ENCODE data around the gene SETD7.

The SETD7 gene

GRCh38 chr4:139552517-139553307, 3.3 kb downstream of the SETD7 start:
- DNase-seq (ENCODE audit: low read depth in 1 of 2, low spot score in 1 of 2), result no peak

GRCh38 chr4:139550724-139551429, 5.1 kb downstream of the SETD7 start:
- DNase-seq (ENCODE audit: low read depth in 1 of 2, low spot score in 1 of 2), result no peak

- no peak for DNase-seq (ENCODE audit: low read depth in 1 of 2, low spot score in 1 of 2)
Observed at GRCh38 chr4:139547979-139548378, 8.0 kb downstream of the SETD7 start.

- no peak for DNase-seq (ENCODE audit: low read depth in 1 of 2, low spot score in 1 of 2)
Observed at GRCh38 chr4:139540632-139541031, 15.4 kb downstream of the SETD7 start.

GRCh38 chr4:139540161-139540560, 15.9 kb downstream of the SETD7 start:
- DNase-seq (ENCODE audit: low read depth in 1 of 2, low spot score in 1 of 2), result no peak

GRCh38 chr4:139537292-139537691, 18.7 kb downstream of the SETD7 start:
- DNase-seq (ENCODE audit: low read depth in 1 of 2, low spot score in 1 of 2), result no peak

- DNase-seq (ENCODE audit: low read depth in 1 of 2, low spot score in 1 of 2), result no peak
Observed at GRCh38 chr4:139535871-139536234, 20.2 kb downstream of the SETD7 start.

GRCh38 chr4:139535228-139535870, 20.7 kb downstream of the SETD7 start:
- DNase-seq (ENCODE audit: low read depth in 1 of 2, low spot score in 1 of 2), result no peak

GRCh38 chr4:139534287-139534950, 21.6 kb downstream of the SETD7 start:
- no peak for DNase-seq (ENCODE audit: low read depth in 1 of 2, low spot score in 1 of 2)

- no peak for DNase-seq (ENCODE audit: low read depth in 1 of 2, low spot score in 1 of 2)
Observed at GRCh38 chr4:139533511-139533910, 22.5 kb downstream of the SETD7 start.

- no peak for DNase-seq (ENCODE audit: low read depth in 1 of 2, low spot score in 1 of 2)
Observed at GRCh38 chr4:139532947-139533346, 23.1 kb downstream of the SETD7 start.

GRCh38 chr4:139530833-139531427, 25.1 kb downstream of the SETD7 start:
- peak; percentile 9 to 11 for DNase-seq (ENCODE audit: low read depth in 1 of 2, low spot score in 1 of 2)

GRCh38 chr4:139528377-139529005, 27.5 kb downstream of the SETD7 start:
- no peak for DNase-seq (ENCODE audit: low read depth in 1 of 2, low spot score in 1 of 2)

- no peak for DNase-seq (ENCODE audit: low read depth in 1 of 2, low spot score in 1 of 2)
Observed at GRCh38 chr4:139526928-139527327, 29.1 kb downstream of the SETD7 start.

GRCh38 chr4:139525414-139525813, 30.6 kb downstream of the SETD7 start:
- no peak for DNase-seq (ENCODE audit: low read depth in 1 of 2, low spot score in 1 of 2)

- no peak for DNase-seq (ENCODE audit: low read depth in 1 of 2, low spot score in 1 of 2)
Observed at GRCh38 chr4:139524062-139524631, 31.9 kb downstream of the SETD7 start.

GRCh38 chr4:139523076-139523475, 32.9 kb downstream of the SETD7 start:
- no peak for DNase-seq (ENCODE audit: low read depth in 1 of 2, low spot score in 1 of 2)

- DNase-seq (ENCODE audit: low read depth in 1 of 2, low spot score in 1 of 2), result no peak
Observed at GRCh38 chr4:139522457-139522856, 33.6 kb downstream of the SETD7 start.

GRCh38 chr4:139521754-139522401, 34.1 kb downstream of the SETD7 start:
- no peak for DNase-seq (ENCODE audit: low read depth in 1 of 2, low spot score in 1 of 2)

GRCh38 chr4:139515531-139515958, 40.5 kb downstream of the SETD7 start:
- DNase-seq (ENCODE audit: low read depth in 1 of 2, low spot score in 1 of 2), result no peak
